HEK293 (cell line): ENCODE data around the gene OGFOD3.

Experiments used
- CTCF ChIA-PET: fragments of 350-600 bp; formaldehyde crosslinking; extraction: SDS; loops from one replicate; lab custom pipeline; 2021; ENCODE audit warnings: antibody characterized with exemption; lab: Yijun Ruan, JAX
- POLR2A ChIA-PET: fragments of 300-600 bp; formaldehyde crosslinking; extraction: SDS; loops from one replicate; lab custom pipeline; 2020; ENCODE audit warnings: antibody characterized with exemption, inconsistent platforms; lab: Yijun Ruan, JAX
- H3K27ac ChIP-seq: fragments of 200-500 bp; sonication (Bioruptor generic); 2 replicates; pipeline ENCODE4 v1.5.1; 2014; ENCODE audit warnings: low read depth, low read length, control low read depth, inconsistent platforms; ENCODE audit errors: extremely low read depth
- H3K36me3 ChIP-seq, 2 experiments: fragments of 200-500 bp in 1 of 2; sonication (Bioruptor generic) in 1 of 2; 1 replicate in 1 of 2; 2 replicates in 1 of 2; pipeline ENCODE4 v1.5.1; 2014 to 2017; ENCODE audit warnings: inconsistent platforms in 2 of 2, low read length in 2 of 2; ENCODE audit not compliant: control insufficient read depth in 2 of 2, insufficient read depth in 1 of 2
- H3K4me1 ChIP-seq: fragments of 200-500 bp; sonication (Bioruptor generic); 2 replicates; pipeline ENCODE4 v1.5.1; 2014; ENCODE audit warnings: mild to moderate bottlenecking, low read length, inconsistent platforms; ENCODE audit not compliant: control insufficient read depth, insufficient read depth
- H3K4me3 ChIP-seq: 2 replicates; pipeline ENCODE4 v1.5.1; 2011; ENCODE audit warnings: low read depth, mild to moderate bottlenecking, control low read depth, low read length, moderate library complexity
- H3K9me3 ChIP-seq: fragments of 200-500 bp; sonication (Bioruptor generic); 2 replicates; pipeline ENCODE4 v1.5.1; 2014; ENCODE audit warnings: low read depth, low read length, inconsistent platforms; ENCODE audit not compliant: control insufficient read depth, insufficient read depth
- EGR2 ChIP-seq: fragments of 450-650 bp; formaldehyde crosslinking; IDR thresholded peaks from 2 replicates; pipeline ENCODE4 v1.5.1; 2016; ENCODE audit warnings: low read depth, missing biosample characterization, missing genetic modification characterization
- FEZF1 ChIP-seq: fragments of 450-650 bp; formaldehyde crosslinking; IDR thresholded peaks from 2 replicates; pipeline ENCODE4 v1.5.1; 2016; ENCODE audit warnings: missing biosample characterization, missing genetic modification characterization
- INSM2 ChIP-seq: fragments of 450-650 bp; formaldehyde crosslinking; IDR thresholded peaks from 2 replicates; pipeline ENCODE4 v1.5.1; 2016; ENCODE audit warnings: missing biosample characterization, missing genetic modification characterization
- KLF17 ChIP-seq: fragments of 450-650 bp; formaldehyde crosslinking; IDR thresholded peaks from 2 replicates; pipeline ENCODE4 v1.5.1; 2016; ENCODE audit warnings: missing biosample characterization, missing genetic modification characterization
- OSR2 ChIP-seq: fragments of 450-650 bp; formaldehyde crosslinking; IDR thresholded peaks from 2 replicates; pipeline ENCODE4 v1.5.1; 2016; ENCODE audit warnings: missing biosample characterization, missing genetic modification characterization
- PRDM1 ChIP-seq: fragments of 450-650 bp; formaldehyde crosslinking; IDR thresholded peaks from 2 replicates; pipeline ENCODE4; 2016; ENCODE audit warnings: missing biosample characterization, missing genetic modification characterization
- TCF7L2 ChIP-seq: IDR thresholded peaks from 2 replicates; pipeline ENCODE4 v1.6.1; 2011; ENCODE audit warnings: low read depth, mild to moderate bottlenecking, inconsistent platforms, low read length, moderate library complexity, borderline replicate concordance
- YY1 ChIP-seq: fragments of 450-650 bp; formaldehyde crosslinking; IDR thresholded peaks from 2 replicates; pipeline ENCODE4 v1.5.1; 2018; ENCODE audit warnings: missing biosample characterization, missing genetic modification characterization
- ZBTB7A ChIP-seq: fragments of 450-650 bp; formaldehyde crosslinking; IDR thresholded peaks from 2 replicates; pipeline ENCODE4 v1.5.1; 2016; ENCODE audit warnings: low read depth, missing biosample characterization, missing genetic modification characterization
- ZEB2 ChIP-seq: fragments of 450-650 bp; formaldehyde crosslinking; IDR thresholded peaks from 2 replicates; pipeline ENCODE4 v1.5.1; 2016; ENCODE audit warnings: missing biosample characterization, missing genetic modification characterization
- ZFP69B ChIP-seq: fragments of 450-650 bp; formaldehyde crosslinking; IDR thresholded peaks from 2 replicates; pipeline ENCODE4 v1.5.1; 2016; ENCODE audit warnings: missing biosample characterization, missing genetic modification characterization
- ZIC2 ChIP-seq: fragments of 450-650 bp; formaldehyde crosslinking; IDR thresholded peaks from 2 replicates; pipeline ENCODE4 v1.5.1; 2016; ENCODE audit warnings: missing biosample characterization, missing genetic modification characterization
- ZNF133 ChIP-seq: fragments of 450-650 bp; formaldehyde crosslinking; IDR thresholded peaks from 2 replicates; pipeline ENCODE4 v1.5.1; 2016; ENCODE audit warnings: missing biosample characterization, missing genetic modification characterization
- ZNF175 ChIP-seq: fragments of 450-650 bp; formaldehyde crosslinking; IDR thresholded peaks from 2 replicates; pipeline ENCODE4 v1.5.1; 2016; ENCODE audit warnings: missing biosample characterization, missing genetic modification characterization
- ZNF184 ChIP-seq: fragments of 450-650 bp; IDR thresholded peaks from 2 replicates; pipeline ENCODE4 v1.5.1; 2018; ENCODE audit warnings: missing biosample characterization, mild to moderate bottlenecking, missing genetic modification characterization
- ZNF23 ChIP-seq: fragments of 450-650 bp; formaldehyde crosslinking; IDR thresholded peaks from 2 replicates; pipeline ENCODE4 v1.5.1; 2016; ENCODE audit warnings: missing biosample characterization, missing genetic modification characterization, borderline replicate concordance
- ZNF350 ChIP-seq: fragments of 450-650 bp; formaldehyde crosslinking; IDR thresholded peaks from 2 replicates; pipeline ENCODE4 v1.5.0; 2017; ENCODE audit warnings: missing biosample characterization, mild to moderate bottlenecking, missing genetic modification characterization
- ZNF449 ChIP-seq: fragments of 450-650 bp; formaldehyde crosslinking; IDR thresholded peaks from 2 replicates; pipeline ENCODE4 v1.5.1; 2017; ENCODE audit warnings: missing biosample characterization, mild to moderate bottlenecking, missing genetic modification characterization, moderate library complexity
- ZNF530 ChIP-seq: fragments of 450-650 bp; formaldehyde crosslinking; IDR thresholded peaks from 2 replicates; pipeline ENCODE4 v1.5.1; 2016; ENCODE audit warnings: low read depth, missing biosample characterization, missing genetic modification characterization
- ZNF549 ChIP-seq: fragments of 450-650 bp; IDR thresholded peaks from 2 replicates; pipeline ENCODE4 v1.5.1; 2018; ENCODE audit warnings: missing biosample characterization, missing genetic modification characterization, mild to moderate bottlenecking, inconsistent platforms, moderate library complexity
- ZNF626 ChIP-seq: fragments of 450-650 bp; sonication (Bioruptor Pico); formaldehyde crosslinking; IDR thresholded peaks from 2 replicates; pipeline ENCODE4 v1.5.1; 2018; ENCODE audit warnings: missing biosample characterization, missing genetic modification characterization, inconsistent platforms
- ZNF660 ChIP-seq: fragments of 450-650 bp; IDR thresholded peaks from 2 replicates; pipeline ENCODE4 v1.5.1; 2018; ENCODE audit warnings: missing biosample characterization, mild to moderate bottlenecking, missing genetic modification characterization
- TF ChIP-seq, protein P1 (sequence below): fragments of 450-650 bp; formaldehyde crosslinking; IDR thresholded peaks from 2 replicates; pipeline ENCODE4 v1.5.1; 2016; ENCODE audit warnings: missing biosample characterization, missing genetic modification characterization
- TF ChIP-seq, protein P2 (sequence below): fragments of 450-650 bp; formaldehyde crosslinking; IDR thresholded peaks from 2 replicates; pipeline ENCODE4 v1.5.1; 2016; ENCODE audit warnings: missing biosample characterization, missing genetic modification characterization
- TF ChIP-seq, protein P3 (sequence below): fragments of 450-650 bp; formaldehyde crosslinking; IDR thresholded peaks from 2 replicates; pipeline ENCODE4 v1.5.1; 2016; ENCODE audit warnings: missing biosample characterization, missing genetic modification characterization, low read depth
- TF ChIP-seq, protein P4 (sequence below): fragments of 450-650 bp; formaldehyde crosslinking; IDR thresholded peaks from 2 replicates; pipeline ENCODE4 v1.5.1; 2016; ENCODE audit warnings: missing biosample characterization, missing genetic modification characterization

The OGFOD3 gene

DNA sequence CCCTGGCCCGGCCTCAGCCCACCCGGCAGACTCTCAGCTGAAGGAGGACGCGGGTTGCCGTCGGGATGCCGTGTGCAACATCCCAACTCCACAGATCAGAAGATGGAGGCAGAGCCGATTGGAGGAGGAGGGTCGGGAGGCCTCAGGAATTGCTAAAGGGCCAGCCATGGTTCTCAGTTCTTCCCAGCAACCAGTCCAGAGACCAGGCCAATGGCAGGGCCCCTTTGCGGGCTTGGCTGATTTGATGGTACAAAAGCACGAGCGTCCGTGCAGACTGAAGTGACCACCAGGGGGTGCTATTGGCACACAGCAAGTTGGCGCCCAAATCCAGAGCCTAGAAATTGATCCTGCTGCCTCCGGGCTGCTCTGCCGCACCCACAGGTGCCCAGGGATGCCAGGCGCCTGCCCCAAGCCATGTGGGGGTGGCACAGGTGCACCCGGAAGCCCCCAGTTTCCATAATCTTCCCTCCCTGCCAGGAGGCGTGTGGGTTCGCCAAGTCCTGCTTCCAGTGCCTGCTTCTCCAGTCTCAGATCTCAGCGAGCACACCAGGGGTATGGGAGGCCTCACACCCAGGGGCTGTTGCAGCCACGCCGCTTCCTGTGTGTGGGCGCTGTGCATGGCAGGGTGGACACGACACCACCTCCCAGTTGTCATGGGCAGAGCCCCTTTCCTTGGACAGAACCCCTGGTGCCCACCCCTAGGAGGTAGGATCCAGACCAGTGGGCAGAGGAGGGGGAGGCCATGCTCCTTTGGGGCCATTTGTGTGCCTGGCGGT, 66.5 kb downstream of the OGFOD3 start (continued):
- TF ChIP-seq ZNF184 (no peak), ZNF530 (tag by site-specific recombination) (no peak), ZBTB7A (tag by site-specific recombination) (no peak), ZNF23 (tag by site-specific recombination) (no peak), OSR2 (no peak), TCF7L2 (no peak), ZNF175 (no peak), YY1 (tag by site-specific recombination) (no peak), ZNF449 (no peak), ZNF660 (peak; percentile 50; the same call in 1 of the 2 replicates), ZEB2 (tag by site-specific recombination) (no peak; the same call in 1 of the 2 replicates), FEZF1 (tag by site-specific recombination) (no peak), KLF17 (tag by site-specific recombination) (no peak), PRDM1 (tag by site-specific recombination) (no peak), EGR2 (tag by site-specific recombination) (no peak), ZNF549 (no peak), ZFP69B (tag by site-specific recombination) (no peak)
- TF ChIP-seq, protein P1, sequence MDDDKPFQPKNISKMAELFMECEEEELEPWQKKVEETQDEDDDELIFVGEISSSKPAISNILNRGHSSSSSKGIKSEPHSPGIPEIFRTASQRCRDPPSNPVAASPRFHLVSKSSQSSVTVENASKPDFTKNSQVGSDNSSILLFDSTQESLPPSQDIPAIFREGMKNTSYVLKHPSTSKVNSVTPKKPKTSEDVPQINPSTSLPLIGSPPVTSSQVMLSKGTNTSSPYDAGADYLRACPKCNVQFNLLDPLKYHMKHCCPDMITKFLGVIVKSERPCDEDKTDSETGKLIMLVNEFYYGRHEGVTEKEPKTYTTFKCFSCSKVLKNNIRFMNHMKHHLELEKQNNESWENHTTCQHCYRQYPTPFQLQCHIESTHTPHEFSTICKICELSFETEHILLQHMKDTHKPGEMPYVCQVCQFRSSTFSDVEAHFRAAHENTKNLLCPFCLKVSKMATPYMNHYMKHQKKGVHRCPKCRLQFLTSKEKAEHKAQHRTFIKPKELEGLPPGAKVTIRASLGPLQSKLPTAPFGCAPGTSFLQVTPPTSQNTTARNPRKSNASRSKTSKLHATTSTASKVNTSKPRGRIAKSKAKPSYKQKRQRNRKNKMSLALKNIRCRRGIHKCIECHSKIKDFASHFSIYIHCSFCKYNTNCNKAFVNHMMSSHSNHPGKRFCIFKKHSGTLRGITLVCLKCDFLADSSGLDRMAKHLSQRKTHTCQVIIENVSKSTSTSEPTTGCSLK, result no peak
- TF ChIP-seq, protein P2, sequence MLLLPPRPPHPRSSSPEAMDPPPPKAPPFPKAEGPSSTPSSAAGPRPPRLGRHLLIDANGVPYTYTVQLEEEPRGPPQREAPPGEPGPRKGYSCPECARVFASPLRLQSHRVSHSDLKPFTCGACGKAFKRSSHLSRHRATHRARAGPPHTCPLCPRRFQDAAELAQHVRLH (tag by site-specific recombination), result no peak
- TF ChIP-seq, protein P3, sequence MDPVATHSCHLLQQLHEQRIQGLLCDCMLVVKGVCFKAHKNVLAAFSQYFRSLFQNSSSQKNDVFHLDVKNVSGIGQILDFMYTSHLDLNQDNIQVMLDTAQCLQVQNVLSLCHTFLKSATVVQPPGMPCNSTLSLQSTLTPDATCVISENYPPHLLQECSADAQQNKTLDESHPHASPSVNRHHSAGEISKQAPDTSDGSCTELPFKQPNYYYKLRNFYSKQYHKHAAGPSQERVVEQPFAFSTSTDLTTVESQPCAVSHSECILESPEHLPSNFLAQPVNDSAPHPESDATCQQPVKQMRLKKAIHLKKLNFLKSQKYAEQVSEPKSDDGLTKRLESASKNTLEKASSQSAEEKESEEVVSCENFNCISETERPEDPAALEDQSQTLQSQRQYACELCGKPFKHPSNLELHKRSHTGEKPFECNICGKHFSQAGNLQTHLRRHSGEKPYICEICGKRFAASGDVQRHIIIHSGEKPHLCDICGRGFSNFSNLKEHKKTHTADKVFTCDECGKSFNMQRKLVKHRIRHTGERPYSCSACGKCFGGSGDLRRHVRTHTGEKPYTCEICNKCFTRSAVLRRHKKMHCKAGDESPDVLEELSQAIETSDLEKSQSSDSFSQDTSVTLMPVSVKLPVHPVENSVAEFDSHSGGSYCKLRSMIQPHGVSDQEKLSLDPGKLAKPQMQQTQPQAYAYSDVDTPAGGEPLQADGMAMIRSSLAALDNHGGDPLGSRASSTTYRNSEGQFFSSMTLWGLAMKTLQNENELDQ (tag by site-specific recombination), result no peak

- TF ChIP-seq INSM2 (tag by site-specific recombination), result no peak
- no peak for TF ChIP-seq ZNF133 (tag by site-specific recombination)
- no peak for TF ChIP-seq ZIC2 (tag by site-specific recombination)
- TF ChIP-seq ZNF350 (tag by site-specific recombination), result no peak
- TF ChIP-seq, protein P4, sequence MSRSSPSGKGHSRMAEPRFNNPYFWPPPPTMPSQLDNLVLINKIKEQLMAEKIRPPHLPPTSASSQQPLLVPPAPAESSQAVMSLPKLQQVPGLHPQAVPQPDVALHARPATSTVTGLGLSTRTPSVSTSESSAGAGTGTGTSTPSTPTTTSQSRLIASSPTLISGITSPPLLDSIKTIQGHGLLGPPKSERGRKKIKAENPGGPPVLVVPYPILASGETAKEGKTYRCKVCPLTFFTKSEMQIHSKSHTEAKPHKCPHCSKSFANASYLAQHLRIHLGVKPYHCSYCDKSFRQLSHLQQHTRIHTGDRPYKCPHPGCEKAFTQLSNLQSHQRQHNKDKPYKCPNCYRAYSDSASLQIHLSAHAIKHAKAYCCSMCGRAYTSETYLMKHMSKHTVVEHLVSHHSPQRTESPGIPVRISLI (tag by site-specific recombination), result no peak
- TF ChIP-seq ZNF626 (tag by site-specific recombination), result no peak
- Histone ChIP-seq H3K27ac (no peak overlapping the region), H3K36me3 (no peaks in the 10 kb centered on the region), H3K4me1 (no peaks in the 10 kb centered on the region), H3K9me3 (no peaks in the 10 kb centered on the region), H3K4me3 (no peak overlapping the region)
- POLR2A ChIA-PET, result no interaction called here
- CTCF ChIA-PET, result interaction anchor here (0.6 to 3.2 kb wide), 32 partner anchors 8 to 841 kb away, joined by 3 to 15 read pairs (median 4); partner anchors contain the start of gene HEXD
Measured at GRCh38 chr17:82351254-82351712, 67.1 kb downstream of the OGFOD3 start.
